Measurements from ENCODE around the gene CRY2. TPM values are rescaled to one million over a fixed set of nuclear protein-coding genes. Genes with fewer than 3 reads are reported as not detected.

The CRY2 gene
- total and polyA plus RNA-seq, 4 donors: 16.7 to 72.9 (median 33.0) TPM

- H3K27me3 ChIP-seq (ENCODE audit: control insufficient read depth in 4 of 4, insufficient read depth in 4 of 4, low read length in 3 of 4): no peaks in the 10 kb centered on the region
- TF ChIP-seq NR2F2 (IDR thresholded peaks at IDR 0.05) (peak; percentile 56), FOXA1 (IDR thresholded peaks at IDR 0.05) (no peak), RAD21 (IDR thresholded peaks at IDR 0.05) (peak in 1 of 2 donors; percentile 6)
- 25% methylated on average over 2 of the region's 2 CpGs for WGBS
- H3K27ac ChIP-seq (ENCODE audit: low read depth in 1 of 2, low read length in 2 of 2): peak overlapping the region; percentile 42 to 44
- H3K36me3 ChIP-seq (ENCODE audit: control insufficient read depth in 4 of 4, insufficient read depth in 3 of 4, low read depth in 1 of 4, low read length in 3 of 4): peaks cover 7 to 60% (median 48%) of the 10 kb centered on the region in 4 donors
- DNase-seq (ENCODE audit: low spot score): no peak
- no peak overlapping the region for H3K4me3 ChIP-seq (ENCODE audit: low read depth in 1 of 3, low read length in 3 of 3)
- H3K9me3 ChIP-seq (ENCODE audit: control insufficient read depth in 4 of 4, low read length in 3 of 4): no peaks in the 10 kb centered on the region
- peak overlapping the region in 1 of 2 donors; percentile 17 for H3K9ac ChIP-seq (ENCODE audit: low read depth in 1 of 2, low read length in 2 of 2)
- peaks cover 23 to 78% (median 71%) of the 10 kb centered on the region in 4 donors for H3K4me1 ChIP-seq (ENCODE audit: control insufficient read depth in 4 of 4, insufficient read depth in 4 of 4, low read length in 3 of 4)
Observed at GRCh38 chr11:45857961-45858474, 10.7 kb downstream of the CRY2 start.

- H3K27me3 ChIP-seq (ENCODE audit: control insufficient read depth in 4 of 4, insufficient read depth in 4 of 4, low read length in 3 of 4): no peaks in the 10 kb centered on the region
Observed at GRCh38 chr11:45858751-45859398, 11.6 kb downstream of the CRY2 start.

More at GRCh38 chr11:45858751-45859398, 11.6 kb downstream of the CRY2 start:
- H3K9me3 ChIP-seq (ENCODE audit: control insufficient read depth in 4 of 4, low read length in 3 of 4): no peaks in the 10 kb centered on the region
- H3K9ac ChIP-seq (ENCODE audit: low read depth in 1 of 2, low read length in 2 of 2): no peak overlapping the region
- TF ChIP-seq CTCF (IDR thresholded peaks at IDR 0.05; ENCODE audit: low read depth, low read length, missing input control): no peak
- no peak for TF ChIP-seq JUND (IDR thresholded peaks at IDR 0.05)
- no peak for TF ChIP-seq EGR1 (IDR thresholded peaks at IDR 0.05; ENCODE audit: low read depth in 2 of 2)
- no peak for TF ChIP-seq HNF4A (conservative IDR thresholded peaks at IDR 0.05)
- no peak for TF ChIP-seq FOXA1 (IDR thresholded peaks at IDR 0.05)
- no peak for TF ChIP-seq RXRA (IDR thresholded peaks at IDR 0.05)
- TF ChIP-seq SP1 (IDR thresholded peaks at IDR 0.05): no peak
- TF ChIP-seq YY1 (IDR thresholded peaks at IDR 0.05): no peak
- TF ChIP-seq REST (IDR thresholded peaks at IDR 0.05): no peak
- TF ChIP-seq TAF1 (conservative IDR thresholded peaks at IDR 0.05): no peak
- no peak for TF ChIP-seq MAX (IDR thresholded peaks at IDR 0.05)
- TF ChIP-seq NR2F2 (IDR thresholded peaks at IDR 0.05): no peak
- TF ChIP-seq HNF4G (IDR thresholded peaks at IDR 0.05): no peak
- TF ChIP-seq ATF3 (IDR thresholded peaks at IDR 0.05): no peak
- TF ChIP-seq GABPA (IDR thresholded peaks at IDR 0.05 in 1 of 2, conservative IDR thresholded peaks at IDR 0.05 in 1 of 2): no peak
- TF ChIP-seq RAD21 (IDR thresholded peaks at IDR 0.05): no peak
- TF ChIP-seq ZBTB33 (IDR thresholded peaks at IDR 0.05): no peak
- no peak for TF ChIP-seq FOXA2 (IDR thresholded peaks at IDR 0.05)
- H3K4me3 ChIP-seq (ENCODE audit: low read depth in 1 of 3, low read length in 3 of 3): no peak overlapping the region
- peaks cover 20 to 69% (median 63%) of the 10 kb centered on the region in 4 donors for H3K4me1 ChIP-seq (ENCODE audit: control insufficient read depth in 4 of 4, insufficient read depth in 4 of 4, low read length in 3 of 4)
- H3K27ac ChIP-seq (ENCODE audit: low read depth in 1 of 2, low read length in 2 of 2): peak overlapping the region; percentile 38 to 42
- H3K36me3 ChIP-seq (ENCODE audit: control insufficient read depth in 4 of 4, insufficient read depth in 3 of 4, low read depth in 1 of 4, low read length in 3 of 4): peaks cover 9 to 67% (median 53%) of the 10 kb centered on the region in 4 donors
- DNase-seq (ENCODE audit: low spot score): no peak
- 77% methylated on average over 5 of the region's 5 CpGs for WGBS

All from liver (tissue), 9 donors.